ENCODE results near the gene ERCC6L. TPM values are rescaled to one million over a fixed set of nuclear protein-coding genes. Genes with fewer than 3 reads are reported as not detected.
"Not testable (repeated sequence)": the region's sequence is repeated elsewhere in the genome, so short reads cannot be mapped to it uniquely, and the experiment has no call there.

ERCC6L gene
- total and polyA plus RNA-seq, 7 donors = 0.01 to 0.22 (median 0.03) TPM; not detected in 4

GRCh38 chrX:72180539-72180938, 58.3 kb downstream of the ERCC6L start:
- WGBS, 3 donors = 11 to 48% (median 24%) methylated on average over 1 of the region's 1 CpG
- Histone ChIP-seq H3K4me3 (peak overlapping the region; percentile 72), H3K27me3 (ENCODE audit: insufficient read depth in 3 of 3, low read length in 2 of 3) (peaks cover 0 to 26% (median 0%) of the 10 kb centered on the region in 3 donors), H3K4me1 (peaks cover 13% of the 10 kb centered on the region), H3K27ac (peak overlapping the region; percentile 62), H3K36me3 (ENCODE audit: insufficient read depth in 1 of 2, low read depth in 1 of 2) (no peaks in the 10 kb centered on the region), H3K9me3 (no peaks in the 10 kb centered on the region)
- intact Hi-C loops (cut with DNase I) = no loop called here
- DNase-seq (no peak), ATAC-seq (no peak)
- no peak for TF ChIP-seq CTCF (IDR thresholded peaks at IDR 0.05)

- no peak overlapping the region for H3K4me3 ChIP-seq
- no peak for TF ChIP-seq CTCF (IDR thresholded peaks at IDR 0.05)
- no peaks in the 10 kb centered on the region for H3K36me3 ChIP-seq (ENCODE audit: insufficient read depth in 1 of 2, low read depth in 1 of 2)
- peaks cover 4% of the 10 kb centered on the region for H3K4me1 ChIP-seq
- DNase-seq = no peak
- peaks cover 0 to 8% (median 0%) of the 10 kb centered on the region in 3 donors for H3K27me3 ChIP-seq (ENCODE audit: insufficient read depth in 3 of 3, low read length in 2 of 3)
- no peaks in the 10 kb centered on the region for H3K9me3 ChIP-seq
- intact Hi-C loops (cut with DNase I) = no loop called here
- H3K27ac ChIP-seq = no peak overlapping the region
- no peak for ATAC-seq
- 46 to 50% (median 47%) methylated on average over 2 of the region's 2 CpGs for WGBS, 3 donors
Measured at GRCh38 chrX:72176981-72177380, 61.8 kb downstream of the ERCC6L start.

GRCh38 chrX:72176289-72176688, 62.5 kb downstream of the ERCC6L start:
- H3K4me3 ChIP-seq; intact Hi-C loops (cut with DNase I); H3K4me1 ChIP-seq; DNase-seq; ATAC-seq; H3K27ac ChIP-seq; H3K27me3 ChIP-seq (ENCODE audit: insufficient read depth in 3 of 3, low read length in 2 of 3); H3K9me3 ChIP-seq; H3K36me3 ChIP-seq (ENCODE audit: insufficient read depth in 1 of 2, low read depth in 1 of 2): not testable (repeated sequence)
- 89 to 100% (median 100%) methylated on average over 1 to 3 of the region's 5 CpGs for WGBS, 3 donors

GRCh38 chrX:72169008-72169728, 69.7 kb downstream of the ERCC6L start:
- Histone ChIP-seq H3K27ac (no peak overlapping the region), H3K27me3 (ENCODE audit: insufficient read depth in 3 of 3, low read length in 2 of 3) (peaks cover 0 to 15% (median 0%) of the 10 kb centered on the region in 3 donors), H3K9me3 (no peaks in the 10 kb centered on the region), H3K36me3 (ENCODE audit: insufficient read depth in 1 of 2, low read depth in 1 of 2) (no peaks in the 10 kb centered on the region), H3K4me1 (no peaks in the 10 kb centered on the region), H3K4me3 (peak overlapping the region; percentile 12)
- 51 to 54% (median 51%) methylated on average over 6 of the region's 6 CpGs for whole genome bisulfite sequencing, 3 donors
- intact Hi-C loops (cut with DNase I) = no loop called here
- DNase-seq (no peak), ATAC-seq (no peak)
- no peak for TF ChIP-seq CTCF (IDR thresholded peaks at IDR 0.05)

DNA sequence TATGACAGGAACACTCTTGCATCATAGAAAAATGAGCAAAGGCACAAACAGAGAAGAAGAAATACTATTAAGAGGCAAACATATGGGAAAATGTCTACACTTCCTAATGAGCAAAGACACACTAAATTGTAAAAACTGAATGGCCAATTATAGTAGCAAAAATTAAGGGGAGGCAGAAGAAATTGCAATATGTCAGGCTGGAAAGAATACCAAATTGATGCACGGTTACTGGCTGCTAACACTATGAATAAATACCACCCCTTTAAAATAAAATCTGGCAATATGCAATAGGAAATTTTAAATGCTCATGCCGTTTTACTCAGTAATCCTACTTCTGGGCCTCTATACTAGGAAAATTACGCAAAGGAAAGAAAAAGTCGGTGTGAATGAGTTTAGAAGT, 73.3 kb downstream of the ERCC6L start:
- intact Hi-C loops (cut with DNase I) = no loop called here
- WGBS, 3 donors = 52 to 88% (median 72%) methylated on average over 4 of the region's 4 CpGs
- ATAC-seq (no peak), DNase-seq (no peak)
- no peak overlapping the region for H3K27ac ChIP-seq
- no peaks in the 10 kb centered on the region for H3K9me3 ChIP-seq
- H3K4me1 ChIP-seq = no peaks in the 10 kb centered on the region
- peaks cover 0 to 23% (median 0%) of the 10 kb centered on the region in 3 donors for H3K27me3 ChIP-seq (ENCODE audit: insufficient read depth in 3 of 3, low read length in 2 of 3)
- no peaks in the 10 kb centered on the region for H3K36me3 ChIP-seq (ENCODE audit: insufficient read depth in 1 of 2, low read depth in 1 of 2)
- TF ChIP-seq CTCF (IDR thresholded peaks at IDR 0.05) = no peak
- no peak overlapping the region for H3K4me3 ChIP-seq

Measured in psoas muscle (tissue), 8 donors.